Measurements from ENCODE around the gene SIGLEC1. TPM values are rescaled to one million over a fixed set of nuclear protein-coding genes. Genes with fewer than 3 reads are reported as not detected.

Gene SIGLEC1
- total RNA-seq, 1 donor from 2014 or later: 6.4 TPM

DNA sequence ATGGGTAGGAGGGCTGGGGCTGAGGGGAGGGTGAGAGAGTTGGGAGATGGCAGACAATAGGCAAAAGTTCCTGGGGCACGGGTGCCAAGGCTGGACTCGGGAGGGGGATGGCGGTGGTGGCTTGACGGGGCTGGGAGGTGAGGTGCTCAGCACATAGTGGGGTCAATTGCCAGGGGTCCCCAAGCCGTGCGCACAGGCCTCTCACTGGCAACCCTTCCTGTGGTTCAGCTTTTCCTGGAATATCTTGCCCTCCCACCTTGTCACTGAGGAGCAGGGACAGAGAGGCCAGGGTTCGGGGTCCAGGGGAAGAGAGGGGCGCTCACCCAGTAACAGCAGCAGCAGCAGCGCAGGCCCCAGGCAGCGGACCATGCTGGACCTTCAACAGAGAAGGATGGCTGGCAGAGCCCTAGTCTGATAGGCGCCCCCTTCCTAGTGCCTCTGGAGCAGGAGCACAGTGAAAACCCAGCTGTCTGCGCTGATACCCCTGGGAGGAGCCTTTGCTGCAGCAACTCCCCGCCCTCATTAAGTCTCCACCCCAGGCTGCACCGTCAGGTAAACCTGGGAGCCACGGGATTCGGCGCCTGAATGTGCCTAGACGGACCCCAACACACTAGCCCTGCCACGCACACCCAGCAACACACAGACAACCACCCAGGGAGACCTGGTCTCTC lies 49.2 kb downstream of the SIGLEC1 start, which contains the start of gene GFRA4:
Gene GFRA4 (minus strand): TSS at position 369 of the 671 bp plus-strand sequence. CDS start 0 bp downstream, at position 369.
- no peak for DNase-seq
- TF ChIP-seq CTCF (IDR thresholded peaks at IDR 0.05; ENCODE audit: borderline replicate concordance): no peak
- intact Hi-C loops (cut with micrococcal nuclease): no loop called here
- no peaks in the 10 kb centered on the region for H3K9me3 ChIP-seq (replicated peaks)
- no peak within 1 kb of the TSS for H3K27ac ChIP-seq (replicated peaks)
- H3K4me1 ChIP-seq: peaks cover 9% of the 10 kb centered on the region
- H3K27me3 ChIP-seq (ENCODE audit: low read depth): peaks cover 74% of the 10 kb centered on the region
- no peaks in the 10 kb centered on the region for H3K36me3 ChIP-seq
- H3K4me3 ChIP-seq: no peak within 1 kb of the TSS

Other genes starting within 250 kb of the SIGLEC1 start
- gene ATRN, start 241.6 kb downstream of the SIGLEC1 start, total RNA-seq: 32.4 TPM
- not detected for gene GFRA4, start 49.2 kb downstream of the SIGLEC1 start, total RNA-seq
- 10.8 TPM for gene ADAM33, start 30.6 kb downstream of the SIGLEC1 start, total RNA-seq
- 12.5 TPM for gene HSPA12B, start 20.1 kb upstream of the SIGLEC1 start, total RNA-seq
- gene ADISSP, start 55.2 kb upstream of the SIGLEC1 start, total RNA-seq: 10.2 TPM
- gene SPEF1, start 68.8 kb upstream of the SIGLEC1 start, total RNA-seq: 0.33 TPM
- gene CENPB, start 74.1 kb upstream of the SIGLEC1 start, total RNA-seq: 70.7 TPM
- gene CDC25B, start 83.7 kb upstream of the SIGLEC1 start, total RNA-seq: 8.1 TPM
- gene AP5S1, start 107.9 kb upstream of the SIGLEC1 start, total RNA-seq: 11.3 TPM
- gene MAVS, start 134.2 kb upstream of the SIGLEC1 start, total RNA-seq: 44.9 TPM
- 16.4 TPM for gene PANK2, start 176.8 kb upstream of the SIGLEC1 start, total RNA-seq

All from left ventricle myocardium inferior (tissue), 1 donor.